HG03571 (cell line): ENCODE results near the gene PSMD1.
"Not testable (repeated sequence)": the region's sequence is repeated elsewhere in the genome, so short reads cannot be mapped to it uniquely, and the experiment has no call there.

ENCODE experiments used
- ATAC-seq: cut with Tn5 transposase; IDR thresholded peaks from one replicate; pipeline ENCODE4 v1.9.1; 2021; ENCODE audit not compliant: unreplicated experiment

The PSMD1 gene

DNA sequence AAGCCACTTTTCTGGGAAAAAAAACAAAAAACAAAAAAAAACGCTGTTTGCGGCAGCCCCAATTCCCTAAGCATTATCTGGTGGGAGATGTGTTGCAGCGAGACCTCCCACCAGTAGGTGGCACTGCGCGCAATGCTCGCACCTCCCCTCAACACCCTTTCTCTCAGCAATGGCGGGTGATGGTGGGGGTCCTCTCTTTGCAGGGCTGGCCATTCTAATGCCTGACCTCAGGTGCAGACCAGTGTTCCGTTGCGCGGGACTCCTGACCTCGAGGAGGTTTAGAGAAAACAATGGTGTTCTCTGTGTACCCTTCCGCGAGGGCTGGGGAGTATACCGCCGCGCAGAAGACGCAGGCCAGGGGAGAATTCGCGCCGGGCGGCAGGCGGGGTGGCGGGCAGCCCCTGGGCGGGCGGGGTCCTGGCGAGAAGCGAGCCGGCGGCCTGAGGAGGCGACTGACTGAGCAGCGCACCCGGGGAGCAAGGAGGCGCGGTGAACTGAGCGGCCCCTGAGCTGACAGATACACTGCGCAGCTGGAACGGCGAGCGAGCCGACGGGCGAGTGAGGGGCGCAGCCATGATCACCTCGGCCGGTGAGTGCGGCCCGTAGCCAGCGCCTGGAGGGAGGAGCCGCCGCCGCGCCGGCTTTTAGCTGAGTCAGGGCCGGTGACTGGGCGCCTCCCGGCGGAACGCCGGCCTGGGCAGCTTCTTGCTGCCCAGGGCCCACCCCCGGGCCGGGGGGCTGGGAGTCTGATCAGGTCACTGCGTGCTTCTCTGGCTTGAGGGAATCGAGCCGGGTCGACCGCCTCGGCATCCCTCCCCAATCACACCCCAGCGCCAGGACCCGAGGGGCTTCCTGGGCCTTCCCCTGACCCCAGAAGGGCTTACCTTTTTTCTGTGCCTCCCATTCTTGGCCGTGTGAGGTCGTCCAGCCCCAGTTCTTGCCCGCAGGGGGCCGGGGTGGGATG lies at the start of gene PSMD1:
Gene PSMD1 (plus strand): TSS at position 415 of the 964 bp plus-strand sequence. CDS start 159 bp downstream, at position 574.
- ATAC-seq = peak; percentile 69

DNA sequence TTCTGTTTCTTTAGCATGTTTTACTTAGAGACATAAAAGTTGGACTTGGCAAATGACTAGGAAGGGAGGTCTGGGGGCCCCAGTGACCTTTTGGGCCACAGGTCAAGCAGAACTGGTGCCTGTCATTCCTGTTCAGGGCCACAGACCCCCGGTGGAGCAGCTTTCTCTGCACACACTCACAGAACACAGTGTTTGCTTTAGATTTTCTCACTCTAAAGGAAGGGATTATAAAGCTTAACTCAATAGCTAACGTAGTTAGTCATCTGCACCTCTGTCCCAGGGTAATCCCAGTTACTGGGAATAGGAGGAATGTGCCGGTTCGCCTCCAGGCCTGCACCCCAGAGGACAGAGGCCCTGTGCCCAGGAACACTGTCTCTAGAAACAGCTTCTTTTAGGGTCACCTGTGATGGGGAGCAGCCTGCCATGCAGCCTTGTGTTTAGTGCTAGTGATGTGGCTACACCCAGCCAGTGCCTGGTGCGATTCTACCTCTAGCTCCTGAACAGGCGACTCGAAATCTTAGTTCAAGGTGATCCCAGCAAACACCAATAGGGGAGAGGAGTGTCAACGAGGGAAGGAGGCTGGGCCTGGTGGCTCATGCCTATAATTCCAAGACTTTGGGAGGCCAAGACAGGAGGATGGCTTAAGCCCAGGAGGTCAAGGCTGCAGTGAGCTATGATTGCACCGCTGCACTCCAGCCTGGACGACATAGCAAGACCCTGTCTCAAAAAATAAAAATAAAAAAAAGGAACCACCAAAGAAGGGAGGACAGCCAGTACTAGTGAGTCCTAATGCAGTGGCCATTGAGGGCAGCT lies 49.2 kb upstream of the PSMD1 start:
- ATAC-seq = no peak

DNA sequence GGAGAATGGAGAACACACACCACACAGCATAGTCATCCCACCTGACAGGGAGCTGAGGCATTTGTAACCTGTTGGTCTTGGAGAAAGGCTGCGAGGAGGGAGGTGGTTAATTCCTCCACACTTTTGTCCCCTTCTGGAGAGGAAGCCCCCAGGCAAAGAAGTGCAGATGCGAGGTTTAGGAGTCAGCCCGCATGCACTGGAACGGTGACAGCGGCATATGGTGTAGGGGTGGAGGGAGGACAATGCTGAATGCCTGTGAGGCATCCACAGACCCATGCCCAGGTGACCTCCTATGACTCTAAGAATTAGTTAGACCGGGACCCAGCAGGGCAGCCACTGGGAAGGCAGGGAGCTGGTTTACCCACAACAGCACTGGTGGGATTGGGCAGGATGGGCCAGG lies 48.5 kb upstream of the PSMD1 start:
- no peak for ATAC-seq

DNA sequence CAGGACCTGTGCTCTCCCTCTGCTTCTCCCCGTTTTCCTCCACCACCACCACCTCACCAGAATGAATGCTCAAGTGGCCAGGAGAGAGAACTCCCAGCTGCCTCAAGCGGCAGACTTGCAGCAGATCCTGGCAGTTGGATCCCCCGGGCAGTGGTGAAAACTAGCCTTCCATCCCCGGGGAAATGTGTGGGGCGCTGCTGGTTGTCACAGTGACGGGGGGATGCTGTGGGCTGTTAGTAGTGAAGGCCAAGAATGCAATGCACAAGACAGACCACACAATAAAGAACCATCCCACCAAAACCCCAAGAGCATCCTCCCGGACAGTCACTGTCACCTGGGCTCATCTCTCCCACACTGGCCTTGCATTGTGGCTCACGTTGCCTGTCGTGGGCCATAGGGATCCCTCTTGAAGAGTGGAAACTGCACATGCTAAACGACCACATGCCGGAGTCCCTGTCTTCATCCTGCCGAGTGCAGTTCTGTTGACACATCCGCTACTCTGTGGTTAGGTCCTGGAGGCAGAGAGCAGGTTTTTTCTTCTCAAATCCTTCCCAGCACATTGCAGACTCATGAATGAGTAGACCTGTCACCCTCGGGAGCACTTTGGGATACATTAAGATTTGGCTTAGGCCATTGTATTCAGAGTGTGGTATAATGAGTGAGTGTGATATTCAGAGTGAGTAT lies 47.3 kb upstream of the PSMD1 start:
- ATAC-seq = no peak

DNA sequence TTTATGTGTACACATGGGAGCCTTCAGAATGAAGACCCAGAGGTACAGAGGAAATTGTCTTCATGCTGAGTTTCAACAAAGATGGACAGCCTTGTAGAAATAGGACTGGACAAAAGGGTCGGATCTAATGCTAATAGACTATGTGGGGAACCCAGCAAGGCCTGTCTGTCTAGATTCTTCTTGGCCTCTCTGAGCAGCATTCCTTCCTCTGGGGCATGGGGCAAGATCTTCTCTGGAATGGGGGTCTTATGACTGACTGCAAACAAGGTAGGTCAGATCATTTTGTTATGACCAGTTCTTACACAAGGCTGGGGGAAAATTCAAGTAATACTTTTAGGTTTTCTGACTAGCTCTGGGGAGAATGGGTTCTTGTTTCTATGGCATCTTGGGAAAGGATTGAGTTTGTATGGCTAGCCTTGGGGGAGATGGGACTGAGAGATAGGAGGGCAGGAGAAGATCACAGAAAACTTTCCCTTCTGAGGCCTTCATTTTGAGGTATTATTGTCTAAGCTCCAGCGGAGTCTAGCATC lies 46.4 kb upstream of the PSMD1 start:
- no peak for ATAC-seq

DNA sequence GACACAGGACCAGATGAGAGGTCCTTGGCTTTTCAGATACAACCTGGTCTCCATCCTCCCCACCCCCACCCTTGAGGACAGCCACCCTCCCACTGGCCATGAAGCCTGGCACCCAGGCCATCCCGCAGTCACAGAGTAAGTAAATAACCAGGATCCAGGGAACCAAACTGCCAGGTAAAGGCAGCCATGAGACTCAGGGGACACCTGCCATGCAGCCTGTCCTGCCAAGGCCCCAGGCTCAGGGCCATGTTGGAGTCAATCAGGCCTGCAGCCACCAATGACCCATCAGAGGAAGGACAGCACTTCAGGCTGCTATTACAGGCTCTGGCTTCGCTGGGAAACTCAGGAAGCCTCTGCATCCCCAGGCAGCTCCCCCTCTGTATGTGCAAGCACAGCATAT lies 45.1 kb upstream of the PSMD1 start:
- no peak for ATAC-seq

DNA sequence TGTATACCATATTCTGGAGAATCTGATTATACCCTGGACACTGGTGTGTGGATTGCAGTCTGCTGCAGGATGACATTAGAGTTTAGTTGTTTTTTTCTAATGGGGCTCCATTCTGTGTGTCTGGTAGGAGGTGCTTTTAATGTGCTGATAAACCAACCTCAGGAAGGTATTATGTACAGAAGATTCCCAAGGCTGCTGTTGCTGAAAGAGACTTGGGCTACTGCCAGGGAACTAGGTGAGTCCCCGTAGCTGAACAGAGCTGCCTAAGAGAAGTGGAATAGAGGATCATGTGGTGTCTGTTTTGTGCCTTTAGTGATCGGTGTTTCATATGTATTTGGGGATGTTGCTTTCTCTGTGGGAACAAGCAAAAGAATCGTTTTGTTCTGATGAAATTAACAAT lies 44.2 kb upstream of the PSMD1 start:
- no peak for ATAC-seq

DNA sequence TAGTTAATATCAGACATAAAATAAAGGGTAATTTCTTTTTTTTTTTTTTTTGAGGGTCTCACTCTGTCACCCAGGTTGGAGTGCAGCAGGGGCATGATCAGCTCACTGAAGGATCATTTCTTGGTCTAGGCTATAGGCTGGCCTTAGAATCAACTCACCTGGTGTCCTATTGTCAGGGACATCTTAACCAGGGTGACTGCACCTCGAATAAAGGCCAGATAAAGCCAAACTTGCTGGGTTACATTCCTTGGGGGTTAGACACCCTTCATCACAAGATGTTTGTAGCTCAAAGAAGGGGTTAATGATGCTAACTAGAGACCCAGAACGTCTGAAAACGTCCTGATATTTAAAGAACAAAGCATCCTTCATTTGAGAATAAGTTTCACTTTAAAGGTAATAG lies 42.8 kb upstream of the PSMD1 start:
- ATAC-seq = no peak

DNA sequence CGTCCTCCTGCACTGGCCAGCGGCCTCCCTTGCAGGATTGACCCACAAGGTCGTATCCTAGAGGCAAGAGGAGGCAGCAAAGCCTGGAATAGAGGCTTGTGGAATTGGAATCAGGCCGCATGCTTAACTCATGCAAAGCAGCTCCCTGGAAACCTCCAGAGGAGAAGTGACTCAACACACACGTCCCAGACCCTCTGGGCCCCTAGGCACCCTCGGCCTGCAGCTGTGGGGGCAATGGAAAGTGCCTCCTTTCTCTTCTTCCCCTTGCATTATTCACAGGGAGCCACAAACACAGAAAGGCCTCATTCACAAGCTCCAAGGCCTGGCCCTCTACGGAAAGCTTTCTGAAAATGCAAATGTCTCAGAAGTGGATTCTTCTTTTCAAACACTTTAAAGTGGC lies 41.2 kb upstream of the PSMD1 start:
- no peak for ATAC-seq

DNA sequence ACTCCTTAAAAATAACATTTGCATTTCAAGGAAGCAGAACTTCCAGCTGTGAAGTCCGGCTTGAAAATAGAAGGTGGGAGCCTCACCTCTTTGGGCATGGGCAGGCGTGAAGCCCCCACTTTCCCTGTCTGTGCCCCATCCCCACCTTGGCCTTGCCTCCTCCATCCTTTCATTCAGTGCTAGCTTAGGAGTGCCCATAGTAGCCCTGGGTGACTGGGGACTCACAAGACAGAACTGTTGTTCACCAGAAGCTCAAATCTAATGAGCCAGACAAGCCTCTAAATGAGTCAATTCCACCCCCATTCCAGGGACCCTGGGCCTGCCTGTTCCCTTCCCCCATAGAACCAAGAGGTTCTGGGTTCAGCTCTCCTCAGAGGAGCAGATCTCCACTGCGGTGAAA lies 40.7 kb upstream of the PSMD1 start:
- ATAC-seq = no peak

DNA sequence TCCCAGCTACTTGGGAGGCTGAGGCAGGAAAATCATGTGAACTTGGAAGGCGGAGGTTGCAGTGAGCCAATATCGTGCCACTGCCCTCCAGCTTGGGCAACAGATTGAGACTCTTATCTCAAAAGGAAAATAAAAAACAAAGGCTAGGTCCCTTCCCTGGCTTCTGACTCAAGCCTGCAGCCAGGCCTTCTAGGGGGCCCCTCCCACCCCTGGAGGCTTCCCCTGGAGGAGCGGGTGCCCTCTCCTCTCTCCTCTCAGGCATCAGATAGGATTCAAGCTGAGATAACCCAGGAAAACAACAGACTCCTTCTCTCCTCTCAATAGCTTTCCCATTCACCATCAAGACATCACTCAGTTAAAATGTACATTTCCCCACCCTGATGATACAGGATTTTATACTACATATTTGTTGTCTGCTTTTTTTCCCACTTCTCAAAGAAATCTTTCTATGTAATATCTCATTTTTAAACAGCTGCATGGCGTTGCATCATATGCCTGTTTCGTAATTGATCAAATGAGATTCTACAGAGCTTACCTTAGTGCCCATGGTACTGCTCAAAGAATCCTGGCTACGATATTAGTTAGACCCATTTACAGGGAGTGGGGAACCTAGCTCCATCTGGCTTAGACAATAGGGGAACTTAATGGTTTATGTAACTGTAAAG lies 40.0 kb upstream of the PSMD1 start:
- ATAC-seq = no peak

DNA sequence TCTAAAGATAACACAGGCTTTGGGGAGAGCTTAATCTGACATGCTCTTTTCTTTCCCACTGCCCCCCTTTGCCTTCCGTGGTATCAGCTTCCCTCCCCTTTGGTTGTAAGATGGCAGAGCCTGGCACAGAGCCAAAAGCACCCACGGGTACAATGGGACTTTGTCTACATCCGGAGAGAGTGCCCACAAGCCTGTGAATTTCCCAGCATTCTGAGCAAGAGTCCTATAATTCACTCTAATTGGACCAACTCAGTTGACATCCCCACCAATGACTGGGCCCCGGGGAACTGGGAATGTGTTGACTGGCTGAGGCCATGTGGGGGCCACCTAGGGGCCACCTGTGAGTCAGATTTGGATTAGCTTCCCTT lies 39.5 kb upstream of the PSMD1 start:
- no peak for ATAC-seq

DNA sequence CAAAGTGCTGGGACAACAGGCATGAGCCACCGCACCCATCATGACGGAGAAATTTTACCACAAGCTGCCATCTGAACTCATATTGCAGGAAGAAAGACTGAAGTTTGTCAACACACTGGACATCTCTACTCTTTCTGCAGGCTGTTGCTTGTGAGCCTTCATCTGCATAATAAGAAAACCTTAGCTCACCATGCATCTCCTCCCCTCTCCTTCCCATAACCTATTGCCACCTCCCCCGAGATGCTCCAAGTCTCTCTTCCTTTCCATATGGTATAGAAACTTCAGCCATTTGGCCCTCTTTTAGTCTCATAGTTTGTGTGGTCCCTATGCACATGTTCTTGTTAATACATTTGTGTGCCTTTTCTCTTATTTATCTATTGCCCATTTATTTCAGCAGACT lies 38.5 kb upstream of the PSMD1 start:
- ATAC-seq = no peak

DNA sequence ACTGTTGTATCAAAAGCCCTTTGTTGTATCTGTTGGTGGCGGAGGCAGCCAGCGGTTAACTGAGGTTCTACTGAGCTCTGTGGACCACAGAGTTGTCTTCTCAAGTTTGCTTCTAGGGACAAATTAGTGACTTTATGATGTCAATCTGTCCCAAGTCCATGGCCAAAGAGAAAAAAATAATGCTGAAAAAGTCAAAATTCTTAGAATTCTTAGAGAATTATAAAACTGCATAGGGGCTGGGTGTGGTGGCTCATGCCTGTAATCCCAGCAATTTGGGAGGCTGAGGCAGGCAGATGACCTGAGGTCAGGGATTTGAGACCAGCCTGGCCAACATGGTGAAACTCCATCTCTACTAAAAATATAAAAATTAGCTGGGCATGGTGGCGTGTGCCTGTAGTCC lies 31.6 kb upstream of the PSMD1 start:
- ATAC-seq = not testable (repeated sequence)

DNA sequence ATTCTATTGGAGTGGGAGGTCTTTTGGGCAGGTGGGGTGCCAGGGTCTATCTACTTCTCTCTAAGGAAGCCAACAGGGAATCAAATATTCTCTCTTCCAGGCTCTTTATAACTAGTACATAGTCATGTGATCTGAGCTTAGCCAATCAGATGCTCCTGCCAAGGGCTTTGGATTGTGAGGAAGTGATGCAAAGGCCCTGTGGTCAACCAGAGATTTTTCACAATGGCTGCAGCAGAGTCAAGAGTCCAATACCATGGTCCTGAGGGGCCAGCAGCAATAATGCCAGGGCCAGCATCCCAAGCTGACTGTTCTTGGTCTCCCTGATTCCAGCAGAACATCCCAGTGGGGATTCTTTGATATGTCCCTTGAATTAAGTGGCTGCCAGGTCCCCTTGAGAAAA lies 27.8 kb upstream of the PSMD1 start:
- ATAC-seq = no peak

DNA sequence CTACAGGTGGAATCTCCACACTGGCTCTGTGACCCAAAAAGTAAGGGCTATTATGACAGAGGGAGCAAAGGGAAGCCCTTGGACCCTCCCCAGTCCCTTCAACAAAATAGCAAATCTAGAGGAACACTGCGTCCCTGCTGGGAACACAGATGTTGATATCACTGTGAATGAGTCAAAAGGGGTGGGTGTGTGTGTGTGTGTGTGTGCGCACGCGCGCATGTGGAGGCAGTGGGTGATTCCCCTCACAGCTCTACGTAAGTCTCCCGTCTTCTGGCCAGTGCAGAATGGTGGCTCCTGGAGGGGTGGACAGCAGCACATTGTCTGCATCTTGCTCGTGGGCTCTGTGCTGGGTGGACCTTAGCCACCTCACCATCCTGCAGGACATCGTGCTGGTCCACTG lies 27.1 kb upstream of the PSMD1 start:
- ATAC-seq = no peak

DNA sequence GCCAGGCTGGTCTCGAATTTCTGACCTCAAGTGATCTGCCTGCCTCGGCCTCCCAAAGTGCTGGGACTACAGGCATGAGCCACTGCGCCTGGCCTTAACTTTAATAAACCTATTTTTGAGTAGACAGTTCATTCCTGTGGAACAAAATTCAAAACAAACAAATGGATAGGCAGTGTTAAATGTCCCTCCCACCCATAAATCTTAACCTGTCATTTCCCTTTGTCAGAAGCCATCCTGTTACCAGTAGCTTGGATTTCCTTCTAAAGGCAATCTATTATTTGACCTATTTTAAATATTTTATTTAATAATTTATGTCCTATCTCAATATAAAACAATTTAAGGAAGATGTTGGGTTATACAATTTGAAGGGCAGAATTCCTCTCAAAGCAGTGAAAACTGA lies 25.9 kb upstream of the PSMD1 start:
- no peak for ATAC-seq

DNA sequence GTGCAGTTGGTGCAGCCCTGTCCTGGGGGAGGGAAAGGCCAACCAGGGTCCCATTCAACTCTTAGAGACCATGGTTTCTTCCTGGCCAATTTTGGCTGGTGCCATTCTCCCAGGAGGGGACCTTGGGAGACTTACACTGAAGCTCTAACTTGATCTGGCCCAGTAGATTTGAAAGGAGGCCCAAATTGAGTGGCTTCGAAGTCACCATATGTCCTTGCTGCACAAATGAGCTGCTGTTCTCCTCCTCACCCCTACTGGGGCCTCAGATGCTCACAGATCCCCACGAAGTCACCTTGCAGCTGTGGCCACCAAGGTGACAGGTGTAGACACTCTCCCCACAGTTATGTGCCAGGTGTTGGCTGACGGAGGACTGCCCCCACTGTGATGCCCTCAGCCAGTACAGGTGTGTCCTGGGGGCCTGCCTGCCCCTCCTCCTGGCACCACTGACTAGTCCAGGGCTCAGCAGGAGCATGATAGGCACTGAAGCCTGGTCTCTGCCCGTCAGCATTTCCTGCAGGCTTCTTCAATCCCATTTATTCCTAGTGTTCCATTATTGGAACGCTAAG lies 24.0 kb upstream of the PSMD1 start:
- ATAC-seq = no peak

DNA sequence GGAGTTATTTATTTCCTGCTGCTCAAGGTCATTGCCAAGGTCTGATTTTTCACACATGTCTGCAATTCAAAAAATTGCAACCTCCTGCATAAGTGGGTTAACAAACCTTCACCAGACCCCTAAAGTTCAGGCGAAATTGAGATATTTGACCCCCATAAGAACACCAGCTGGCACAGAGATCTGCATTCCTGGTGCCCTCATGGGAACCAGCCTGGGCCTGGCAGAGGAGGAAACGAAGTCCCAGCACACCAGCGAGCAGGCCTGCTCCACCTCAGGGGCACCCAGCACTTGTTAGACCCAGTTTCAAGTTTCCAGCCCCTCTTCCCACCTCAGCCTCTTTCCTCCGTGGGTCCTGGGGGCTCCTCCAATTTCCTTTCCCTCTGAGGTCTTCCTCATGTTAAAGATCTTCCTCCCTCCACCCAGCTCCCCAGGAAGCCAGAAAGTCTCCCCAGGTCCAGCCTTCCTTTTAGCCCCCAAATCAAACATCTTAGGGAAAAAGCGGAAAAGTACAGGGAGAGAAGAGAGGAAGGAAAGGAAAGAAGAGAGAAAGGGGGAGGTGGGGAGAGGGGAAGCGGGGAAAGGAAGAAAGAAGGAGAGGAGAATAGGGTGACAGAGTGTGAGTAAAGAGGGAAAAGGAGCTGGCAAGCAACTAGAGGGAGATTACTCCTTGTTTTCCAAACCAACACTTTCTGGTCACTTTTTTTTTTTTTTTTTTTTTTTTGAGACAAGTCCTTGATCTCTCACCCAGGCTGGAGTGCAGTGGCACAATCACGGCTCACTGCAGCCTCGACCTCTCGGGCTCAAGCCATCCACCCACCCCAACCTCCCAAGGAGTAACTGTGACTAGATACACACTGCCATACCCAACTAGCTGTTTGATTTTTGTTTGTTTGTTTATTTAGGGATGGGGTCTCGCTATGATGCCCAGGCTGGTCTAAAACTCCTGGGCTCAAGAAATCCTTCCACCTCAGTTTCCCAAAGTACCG lies 23.2 kb upstream of the PSMD1 start:
- no peak for ATAC-seq
